NCI-H1048 (cell line): ENCODE data around the gene MBD1.
"Not testable (repeated sequence)": the region's sequence is repeated elsewhere in the genome, so short reads cannot be mapped to it uniquely, and the experiment has no call there.

ENCODE experiments used
- DNase-seq: peaks from one replicate; lab custom pipeline; 2025; lab: John Stamatoyannopoulos, UW

Gene MBD1, protein sequence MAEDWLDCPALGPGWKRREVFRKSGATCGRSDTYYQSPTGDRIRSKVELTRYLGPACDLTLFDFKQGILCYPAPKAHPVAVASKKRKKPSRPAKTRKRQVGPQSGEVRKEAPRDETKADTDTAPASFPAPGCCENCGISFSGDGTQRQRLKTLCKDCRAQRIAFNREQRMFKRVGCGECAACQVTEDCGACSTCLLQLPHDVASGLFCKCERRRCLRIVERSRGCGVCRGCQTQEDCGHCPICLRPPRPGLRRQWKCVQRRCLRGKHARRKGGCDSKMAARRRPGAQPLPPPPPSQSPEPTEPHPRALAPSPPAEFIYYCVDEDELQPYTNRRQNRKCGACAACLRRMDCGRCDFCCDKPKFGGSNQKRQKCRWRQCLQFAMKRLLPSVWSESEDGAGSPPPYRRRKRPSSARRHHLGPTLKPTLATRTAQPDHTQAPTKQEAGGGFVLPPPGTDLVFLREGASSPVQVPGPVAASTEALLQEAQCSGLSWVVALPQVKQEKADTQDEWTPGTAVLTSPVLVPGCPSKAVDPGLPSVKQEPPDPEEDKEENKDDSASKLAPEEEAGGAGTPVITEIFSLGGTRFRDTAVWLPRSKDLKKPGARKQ

DNA sequence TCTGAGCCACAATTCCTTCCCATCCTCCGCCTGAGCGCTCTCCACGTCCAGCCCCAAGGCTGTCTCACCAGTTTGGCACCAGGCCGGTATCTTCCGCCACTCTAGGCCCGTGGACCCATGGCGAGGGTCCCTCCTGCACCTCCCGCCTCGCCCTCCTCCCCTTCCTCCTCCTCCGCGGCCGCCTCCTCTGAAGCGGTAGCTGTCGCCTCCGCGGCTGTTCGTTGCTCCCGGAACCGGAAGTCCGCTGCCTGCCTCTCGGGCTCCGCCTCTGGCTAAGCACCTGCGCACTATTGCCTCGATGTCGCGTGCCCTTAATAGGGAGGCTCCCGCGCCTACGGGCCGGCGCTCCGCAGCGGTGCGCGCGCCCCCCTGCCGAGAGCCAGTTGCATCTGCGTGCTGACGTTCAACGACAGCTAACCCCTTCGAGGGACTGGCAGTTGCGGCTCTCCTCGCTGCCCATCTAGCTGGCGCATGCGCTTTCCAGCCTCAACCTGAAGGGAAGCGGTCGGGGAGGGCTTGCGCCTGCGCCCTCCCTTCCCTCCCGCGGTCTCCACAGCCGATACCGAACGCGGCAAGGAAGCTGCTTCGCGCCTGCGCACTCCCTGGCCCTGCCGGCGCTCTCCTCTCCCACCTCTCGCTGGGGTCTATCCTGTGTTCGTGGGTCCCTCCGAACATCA, at the start of gene MBD1:
TSS of gene MBD1 (minus strand) at position 229 of the 677 bp plus-strand sequence. CDS start 1,531 bp downstream, outside the sequence.
- peak; percentile 99 for DNase-seq

- no peak for DNase-seq
These were observed 48.9 kb upstream of the MBD1 start for GRCh38 chr18:50330176-50330575.

DNA sequence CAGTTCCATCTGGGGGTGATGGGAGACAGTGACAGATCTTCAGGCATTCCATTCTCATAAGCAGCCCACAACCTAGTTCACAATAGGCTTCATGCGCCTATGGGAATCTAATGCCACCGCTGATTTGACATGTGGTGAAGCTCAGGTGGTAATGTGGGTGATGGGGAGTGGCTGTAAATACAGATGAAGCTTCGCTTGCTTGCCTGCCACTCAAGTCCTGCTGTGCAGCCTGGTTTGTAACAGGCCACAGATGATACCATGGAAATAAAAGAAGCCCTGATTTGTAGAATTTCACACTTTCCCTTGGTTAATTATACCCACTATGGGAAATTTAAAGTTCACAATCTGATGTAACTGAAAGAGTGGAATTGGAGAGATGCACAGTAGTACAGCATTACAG, 46.7 kb upstream of the MBD1 start:
- DNase-seq = no peak

DNA sequence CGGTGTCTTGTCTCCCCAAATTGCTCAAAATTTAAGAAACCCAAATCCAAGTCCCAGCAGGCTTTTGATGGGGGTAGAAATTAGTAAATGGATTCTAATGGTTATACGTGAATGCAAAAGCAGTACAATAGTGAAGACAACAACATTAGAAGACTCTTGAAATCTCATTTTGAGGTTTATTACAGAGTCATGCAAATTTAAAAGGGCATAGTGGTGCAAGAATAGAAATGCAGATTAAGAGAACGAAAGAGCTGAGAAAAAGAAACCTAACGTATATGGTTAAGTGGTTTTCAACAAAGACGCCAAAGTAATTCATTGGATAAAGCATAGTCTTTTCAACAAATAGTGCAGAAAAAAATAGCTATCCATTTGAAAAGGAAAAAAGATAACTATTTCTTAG, 39.4 kb upstream of the MBD1 start:
- no peak for DNase-seq

DNA sequence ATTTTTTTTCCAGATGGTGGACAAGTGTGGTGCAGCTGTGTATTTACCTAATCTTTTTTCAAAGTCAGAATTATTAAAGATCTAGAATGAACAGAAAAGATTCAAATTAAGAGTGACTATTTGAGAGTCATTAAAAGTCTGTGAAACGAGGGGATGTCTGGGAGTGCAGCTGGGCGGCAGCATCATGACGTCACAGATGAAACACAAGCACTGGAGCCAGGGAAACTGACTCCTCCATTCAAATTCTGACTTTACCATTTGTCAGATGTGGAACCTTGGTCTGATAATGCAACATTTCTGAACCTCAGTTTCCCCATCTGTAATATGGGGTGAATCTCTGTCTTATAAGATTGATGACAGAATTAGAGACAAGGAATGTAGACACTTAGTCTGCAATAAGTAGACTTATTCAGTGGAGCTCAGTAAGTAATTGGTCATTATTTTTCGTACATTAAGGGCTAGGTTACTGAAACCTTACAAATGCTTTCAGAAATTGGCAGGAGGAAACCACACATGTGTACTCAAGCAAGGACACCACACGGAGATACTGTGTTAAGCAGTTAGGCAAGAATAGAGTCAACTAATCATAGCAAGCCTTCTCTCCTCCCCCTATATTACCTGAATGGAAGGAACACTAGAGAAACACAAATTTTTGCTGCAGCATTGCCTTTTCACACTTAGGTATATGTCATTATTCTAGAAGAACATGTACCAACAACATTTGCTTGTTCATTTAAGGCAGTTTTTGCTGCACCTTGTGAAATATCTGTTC, 34.0 kb upstream of the MBD1 start:
- no peak for DNase-seq

DNA sequence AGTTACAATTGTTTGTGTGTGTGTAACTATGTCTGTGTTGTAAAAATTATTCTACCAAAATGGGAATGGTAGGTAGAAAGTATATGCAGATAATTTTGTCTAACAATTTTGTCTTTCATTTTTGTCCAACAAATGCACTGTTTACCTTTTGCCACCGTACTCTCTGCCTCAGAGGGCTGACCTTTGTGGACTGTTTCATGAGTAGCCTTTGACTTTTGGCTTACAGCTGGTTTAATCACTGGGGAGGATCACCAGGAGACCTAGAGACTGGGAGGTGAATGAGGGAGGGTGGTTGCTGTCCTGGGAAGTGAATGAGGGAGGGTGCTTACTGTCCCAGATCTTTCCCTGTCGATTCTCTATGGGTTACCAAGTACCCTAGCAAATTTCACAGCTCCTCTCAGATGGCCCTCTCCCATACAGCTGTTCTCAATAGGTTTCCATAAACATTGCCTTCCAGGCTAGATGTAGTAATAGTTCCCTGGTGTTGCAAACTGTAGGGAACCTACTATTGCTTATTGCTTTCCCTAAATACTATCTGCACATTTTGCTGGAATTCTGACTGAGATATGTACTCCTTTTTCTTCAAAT, 32.6 kb upstream of the MBD1 start:
- no peak for DNase-seq

GRCh38 chr18:50313031-50313607, 31.8 kb upstream of the MBD1 start:
- no peak for DNase-seq

GRCh38 chr18:50312296-50313030, 31.1 kb upstream of the MBD1 start:
- DNase-seq = no peak

DNA sequence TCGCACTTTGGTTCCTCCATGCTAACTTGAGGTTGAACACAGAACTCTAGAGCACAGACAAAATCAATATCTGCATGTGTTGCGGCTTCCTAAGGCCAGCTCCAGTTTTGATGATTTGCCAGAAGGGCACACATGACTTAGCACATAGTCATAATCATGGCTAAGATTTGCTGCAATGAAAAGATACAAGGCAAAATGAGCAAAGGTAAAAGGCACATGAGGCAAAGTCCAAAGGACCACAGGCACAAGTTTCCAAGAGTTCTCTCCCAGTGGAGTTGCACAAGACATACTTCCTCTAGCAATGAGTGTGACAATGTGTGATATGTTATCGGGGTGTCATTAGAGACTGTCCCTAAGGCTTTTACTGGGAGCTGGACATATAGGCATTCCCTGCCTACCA, 30.3 kb upstream of the MBD1 start:
- no peak for DNase-seq

- DNase-seq = no peak
These were observed 28.8 kb upstream of the MBD1 start for GRCh38 chr18:50310080-50310479.

GRCh38 chr18:50308851-50309250, 27.5 kb upstream of the MBD1 start:
- DNase-seq = not testable (repeated sequence)

DNA sequence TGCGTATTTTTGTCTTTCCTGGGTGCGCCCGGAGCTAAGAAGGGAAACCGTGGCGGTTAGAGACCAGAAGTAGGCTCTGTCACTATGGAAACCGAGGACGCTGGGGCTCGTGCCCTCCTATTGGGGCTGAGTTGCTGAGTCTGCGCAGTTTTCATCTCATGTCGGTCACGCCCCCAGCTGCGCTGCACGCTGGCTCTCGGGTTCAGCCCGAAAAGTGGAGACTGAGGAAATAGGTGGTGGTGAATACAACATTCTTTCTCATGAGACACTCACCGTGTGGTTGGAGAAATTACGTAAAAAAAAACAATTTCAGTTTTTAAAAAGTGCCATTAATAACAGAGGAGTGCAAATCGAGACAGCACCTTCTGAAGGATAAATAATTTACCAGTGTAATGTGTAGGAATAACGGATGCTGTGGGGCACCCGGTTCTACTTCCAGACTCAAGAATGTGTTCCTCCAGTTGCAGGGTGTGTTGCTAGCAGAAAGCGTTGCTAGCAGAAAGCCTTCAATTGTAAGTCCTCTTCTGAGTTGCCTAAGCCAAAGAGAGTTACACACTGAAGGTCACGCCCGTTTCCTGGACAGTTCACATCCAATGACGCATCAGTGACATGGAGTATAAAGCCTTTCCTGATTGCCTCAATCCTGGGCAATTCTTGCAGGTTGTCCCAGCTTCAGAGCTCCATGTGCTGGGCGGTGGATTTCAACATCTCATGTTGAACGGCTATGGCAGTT, 26.6 kb upstream of the MBD1 start:
- DNase-seq = peak; percentile 48

GRCh38 chr18:50307400-50307737, 26.0 kb upstream of the MBD1 start:
- no peak for DNase-seq

DNA sequence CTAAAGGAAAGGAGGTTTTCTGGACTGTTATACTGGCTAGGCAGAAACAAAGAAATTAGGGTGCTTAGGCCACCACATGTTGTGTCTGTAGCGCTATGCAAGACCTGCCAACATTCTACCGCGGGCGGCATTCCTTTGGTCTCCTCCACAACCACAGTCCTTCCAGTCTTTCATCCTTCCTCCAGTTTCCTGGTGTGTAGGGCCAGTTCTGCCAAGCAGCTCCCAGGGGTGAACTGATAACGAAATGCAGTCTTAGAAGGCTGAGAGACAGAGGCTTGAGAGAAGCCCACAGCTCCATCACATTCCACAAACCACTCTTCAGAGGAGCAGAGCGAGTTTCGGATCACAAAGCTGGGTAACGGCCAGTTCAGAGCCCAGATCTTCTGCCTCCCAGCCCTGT, 25.6 kb upstream of the MBD1 start:
- no peak for DNase-seq

DNA sequence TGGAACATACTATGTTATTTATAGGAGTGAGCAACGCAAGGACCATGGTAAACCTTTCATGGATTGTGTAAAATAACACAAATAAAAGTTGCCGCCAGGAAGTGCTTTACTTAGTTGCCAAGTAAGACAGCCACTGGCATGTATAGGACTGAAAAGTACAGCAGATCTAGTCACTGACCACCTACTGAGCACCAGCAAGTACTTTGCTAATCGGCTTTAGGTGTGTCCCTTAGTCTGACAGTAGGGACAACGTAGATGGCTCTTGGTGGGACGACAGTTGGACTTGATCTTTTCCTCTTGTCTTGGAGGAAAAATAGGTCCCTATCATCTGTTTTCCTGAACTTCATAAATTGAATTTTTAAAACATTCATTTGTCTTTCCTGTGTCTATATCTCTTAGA, 19.8 kb upstream of the MBD1 start:
- no peak for DNase-seq

DNA sequence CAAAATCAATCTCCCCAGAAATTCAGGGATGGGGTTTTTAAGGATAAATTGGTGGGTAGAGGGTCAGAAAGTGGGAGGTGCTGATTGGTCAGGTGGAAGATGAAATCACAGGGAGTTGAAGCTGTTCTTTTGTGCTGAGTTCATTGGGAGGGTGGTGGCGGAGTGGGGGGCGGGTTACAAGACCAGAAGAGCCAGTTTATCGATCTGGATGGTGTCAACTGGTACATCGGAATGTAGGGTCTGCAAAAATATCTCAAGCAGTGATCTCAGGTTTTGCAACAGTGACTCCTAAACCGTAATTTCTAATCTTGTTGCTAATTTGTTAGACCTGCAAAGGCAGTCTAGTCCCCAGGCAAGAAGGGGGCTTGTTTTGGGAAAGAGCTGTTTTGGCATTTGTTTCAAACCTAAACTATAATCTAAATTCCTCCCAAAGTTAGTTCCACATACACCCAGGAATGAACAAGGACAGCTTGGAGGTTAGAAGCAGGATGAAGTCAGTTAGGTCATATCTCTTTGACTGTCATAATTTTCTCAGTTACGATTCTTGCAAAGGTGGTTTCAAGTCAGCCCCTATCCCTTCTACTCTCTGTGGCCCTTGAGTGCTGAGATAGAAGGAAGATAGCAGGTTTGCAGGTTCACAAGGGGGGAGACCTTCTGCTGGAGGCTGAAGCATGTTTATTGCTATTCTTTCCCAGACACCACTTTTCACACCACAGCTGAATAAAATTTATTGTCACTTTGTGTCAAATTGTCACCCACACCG, 18.5 kb upstream of the MBD1 start:
- DNase-seq = no peak

DNA sequence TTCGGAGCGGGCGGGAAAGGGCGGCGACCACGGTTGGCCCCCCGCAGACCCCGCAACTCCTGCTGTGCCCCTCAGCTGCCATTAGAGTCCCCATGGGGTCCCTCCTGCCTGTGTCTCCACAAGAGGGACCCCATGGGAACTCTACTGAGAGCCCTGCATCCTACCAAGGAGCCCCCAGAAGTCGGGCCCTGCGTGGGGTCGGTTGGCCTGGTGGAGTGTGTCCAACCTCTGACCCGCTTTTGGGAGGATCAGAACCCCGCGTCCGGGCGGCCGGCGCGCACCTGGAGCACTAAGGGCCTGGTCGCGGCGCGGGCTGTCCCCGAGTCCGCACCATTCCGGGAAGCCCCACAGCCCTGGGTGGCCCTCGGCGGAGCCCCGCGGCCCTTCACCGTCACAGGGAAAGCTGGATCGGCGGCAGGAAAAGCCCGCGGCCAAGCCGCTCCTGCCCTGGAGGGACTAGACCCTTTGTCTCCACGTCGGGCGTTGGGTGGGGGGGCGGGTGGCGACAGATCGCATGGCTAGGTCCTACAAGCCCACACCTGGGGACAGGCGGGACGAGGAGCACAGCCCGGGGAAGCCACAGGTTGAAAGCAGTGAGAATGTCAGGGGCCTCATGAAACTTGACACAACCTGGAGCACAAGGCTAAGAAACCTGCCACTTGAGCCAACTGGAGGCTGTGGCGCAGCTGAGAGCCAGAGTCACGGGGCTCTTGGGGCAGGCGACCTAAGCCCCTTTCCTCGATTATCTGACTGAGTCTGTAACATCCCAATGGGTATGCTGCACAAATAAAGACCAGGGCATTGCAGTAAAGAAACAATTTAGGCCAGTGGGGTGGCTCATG, 17.3 kb upstream of the MBD1 start:
- DNase-seq = no peak

GRCh38 chr18:50297621-50298442, 16.5 kb upstream of the MBD1 start:
- no peak for DNase-seq
